ENCODE measurements around the gene TEAD1. TPM values are rescaled to one million over a fixed set of nuclear protein-coding genes. Genes with fewer than 3 reads are reported as not detected.
"Not testable (repeated sequence)": the region's sequence is repeated elsewhere in the genome, so short reads cannot be mapped to it uniquely, and the experiment has no call there.

Gene TEAD1
- total RNA-seq, 4 donors from 2014 or later = 71.5 to 109 (median 88.5) TPM

GRCh38 chr11:12876340-12876739 lies 202.1 kb downstream of the TEAD1 start:
- Histone ChIP-seq H3K36me3 (peaks cover 2 to 6% of the 10 kb centered on the region in 2 donors), H3K4me3 (replicated peaks in 1 of 3) (no peak overlapping the region), H3K4me1 (no peaks in the 10 kb centered on the region), H3K27ac (no peak overlapping the region), H3K9me3 (no peaks in the 10 kb centered on the region), H3K27me3 (no peaks in the 10 kb centered on the region)
- intact Hi-C loops (cut with DNase I) = no loop called here
- WGBS, 2 donors = 48 to 56% methylated on average over 5 of the region's 5 CpGs
- DNase-seq = peak; percentile 33 to 40
- TF ChIP-seq CTCF (IDR thresholded peaks at IDR 0.05) (no peak), POLR2A (IDR thresholded peaks at IDR 0.05) (no peak)

- WGBS, 2 donors = 87 to 89% methylated on average over 5 of the region's 5 CpGs
- intact Hi-C loops (cut with DNase I) = no loop called here
- H3K4me1 ChIP-seq = no peaks in the 10 kb centered on the region
- DNase-seq = no peak
- no peak overlapping the region for H3K27ac ChIP-seq
- no peaks in the 10 kb centered on the region for H3K27me3 ChIP-seq
- no peak overlapping the region for H3K4me3 ChIP-seq (replicated peaks in 1 of 3)
- H3K36me3 ChIP-seq = peaks cover 2 to 10% of the 10 kb centered on the region in 2 donors
- no peak for TF ChIP-seq POLR2A (IDR thresholded peaks at IDR 0.05)
- TF ChIP-seq CTCF (IDR thresholded peaks at IDR 0.05) = no peak
- no peaks in the 10 kb centered on the region for H3K9me3 ChIP-seq
Measured at GRCh38 chr11:12876988-12877387, 202.8 kb downstream of the TEAD1 start.

- H3K36me3 ChIP-seq; H3K27me3 ChIP-seq; H3K27ac ChIP-seq; intact Hi-C loops (cut with DNase I); H3K4me1 ChIP-seq; DNase-seq; H3K9me3 ChIP-seq; H3K4me3 ChIP-seq (replicated peaks in 1 of 3): not testable (repeated sequence)
- 94 to 96% methylated on average over 4 of the region's 4 CpGs for WGBS, 2 donors
Measured at GRCh38 chr11:12877508-12877907, 203.3 kb downstream of the TEAD1 start.

GRCh38 chr11:12880327-12880726 lies 206.1 kb downstream of the TEAD1 start:
- intact Hi-C loops (cut with DNase I) = no loop called here

GRCh38 chr11:12882670-12883069 lies 208.4 kb downstream of the TEAD1 start:
- intact Hi-C loops (cut with DNase I) = no loop called here
- no peaks in the 10 kb centered on the region for H3K4me1 ChIP-seq
- H3K4me3 ChIP-seq (replicated peaks in 1 of 3) = no peak overlapping the region
- peaks cover 10 to 19% of the 10 kb centered on the region in 2 donors for H3K36me3 ChIP-seq
- H3K27me3 ChIP-seq = no peaks in the 10 kb centered on the region
- H3K27ac ChIP-seq = no peak overlapping the region
- TF ChIP-seq CTCF (IDR thresholded peaks at IDR 0.05) (no peak), POLR2A (IDR thresholded peaks at IDR 0.05) (no peak)
- no peaks in the 10 kb centered on the region for H3K9me3 ChIP-seq
- WGBS, 2 donors = 81 to 85% methylated on average over 5 of the region's 5 CpGs
- no peak for DNase-seq

More at GRCh38 chr11:12880327-12880726, 206.1 kb downstream of the TEAD1 start:
- H3K36me3 ChIP-seq = peaks cover 10 to 19% of the 10 kb centered on the region in 2 donors
- no peaks in the 10 kb centered on the region for H3K27me3 ChIP-seq
- no peak overlapping the region for H3K4me3 ChIP-seq (replicated peaks in 1 of 3)
- no peaks in the 10 kb centered on the region for H3K4me1 ChIP-seq
- H3K27ac ChIP-seq = no peak overlapping the region
- no peaks in the 10 kb centered on the region for H3K9me3 ChIP-seq
- no peak for DNase-seq
- WGBS, 2 donors = 94 to 98% methylated on average over 4 to 6 of the region's 6 CpGs
- no peak for TF ChIP-seq CTCF (IDR thresholded peaks at IDR 0.05)
- TF ChIP-seq POLR2A (IDR thresholded peaks at IDR 0.05) = no peak
